KMS-11 (cell line): ENCODE data around the gene E4F1.
A peak's percentile ranks its signal among the peaks of the same experiment; 100 is the strongest.
"Not testable (repeated sequence)": the region's sequence is repeated elsewhere in the genome, so short reads cannot be mapped to it uniquely, and the experiment has no call there.

ENCODE experiments used
- H2AFZ ChIP-seq: fragments of 200-600 bp; sonication (generic); 2 replicates; pipeline ENCODE4 v1.6.1; 2016; ENCODE audit warnings: antibody characterized with exemption, mixed run types, low read depth
- H3K27ac ChIP-seq: fragments of 200-600 bp; sonication (generic); 2 replicates; pipeline ENCODE4 v1.6.1; 2016; ENCODE audit warnings: mild to moderate bottlenecking, mixed run types
- H3K27me3 ChIP-seq: fragments of 200-600 bp; sonication (generic); 2 replicates; pipeline ENCODE4 v1.6.1; 2017; ENCODE audit warnings: mild to moderate bottlenecking, low read depth, mixed run types, moderate library complexity; ENCODE audit not compliant: insufficient read depth
- H3K36me3 ChIP-seq: fragments of 200-600 bp; sonication (generic); 2 replicates; pipeline ENCODE4 v1.6.1; 2017; ENCODE audit warnings: mild to moderate bottlenecking, mixed run types; ENCODE audit not compliant: insufficient read depth
- H3K4me1 ChIP-seq: fragments of 200-600 bp; sonication (generic); 2 replicates; pipeline ENCODE4 v1.6.1; 2016; ENCODE audit warnings: mild to moderate bottlenecking, low read depth, mixed run types; ENCODE audit not compliant: poor library complexity, severe bottlenecking
- H3K4me2 ChIP-seq: fragments of 200-600 bp; sonication (generic); 2 replicates; pipeline ENCODE4 v1.7.0; 2016; ENCODE audit warnings: mild to moderate bottlenecking, mixed run types
- H3K4me3 ChIP-seq: fragments of 200-600 bp; sonication (generic); IDR thresholded peaks from 2 replicates; pipeline ENCODE4 v1.6.1; 2017; ENCODE audit warnings: low read depth, low read length, mixed read lengths; ENCODE audit not compliant: insufficient read depth
- H3K79me2 ChIP-seq: fragments of 200-600 bp; sonication (generic); 2 replicates; pipeline ENCODE4 v1.6.1; 2016; ENCODE audit warnings: low read depth, mixed run types; ENCODE audit not compliant: insufficient read depth
- H3K9ac ChIP-seq: fragments of 200-600 bp; sonication (generic); 2 replicates; pipeline ENCODE4 v1.6.1; 2016; ENCODE audit warnings: mild to moderate bottlenecking, mixed run types
- H4K20me1 ChIP-seq: fragments of 200-600 bp; sonication (generic); 2 replicates; pipeline ENCODE4 v1.6.1; 2016; ENCODE audit warnings: mild to moderate bottlenecking, mixed run types; ENCODE audit not compliant: insufficient read depth
- CTCF ChIP-seq: fragments of 200-600 bp; sonication (generic); conservative IDR thresholded peaks from 2 replicates; pipeline ENCODE4 v1.6.1; 2017; ENCODE audit warnings: low read depth, mild to moderate bottlenecking, antibody characterized with exemption, low read length, moderate library complexity, mixed read lengths

Gene E4F1

GRCh38 chr16:2199621-2200139 lies 23.7 kb upstream of the E4F1 start:
- no peak overlapping the region for H3K27ac ChIP-seq
- no peak overlapping the region for H2AFZ ChIP-seq
- H3K4me3 ChIP-seq: no peak overlapping the region
- TF ChIP-seq CTCF: no peak
- H3K4me1 ChIP-seq: peaks cover 4% of the 10 kb centered on the region
- H3K27me3 ChIP-seq: peaks cover 63% of the 10 kb centered on the region
- no peak overlapping the region for H3K4me2 ChIP-seq
- H3K79me2 ChIP-seq: no peaks in the 10 kb centered on the region
- no peaks in the 10 kb centered on the region for H3K36me3 ChIP-seq
- no peaks in the 10 kb centered on the region for H4K20me1 ChIP-seq
- H3K9ac ChIP-seq: no peak overlapping the region

- Histone ChIP-seq H3K4me2 (no peak overlapping the region), H4K20me1 (no peaks in the 10 kb centered on the region), H3K9ac (no peak overlapping the region), H3K4me3 (no peak overlapping the region), H2AFZ (no peak overlapping the region), H3K27ac (no peak overlapping the region), H3K4me1 (peaks cover 6% of the 10 kb centered on the region), H3K27me3 (peaks cover 56% of the 10 kb centered on the region), H3K79me2 (no peaks in the 10 kb centered on the region), H3K36me3 (no peaks in the 10 kb centered on the region)
- TF ChIP-seq CTCF: no peak
Measured at GRCh38 chr16:2200313-2200712, 23.1 kb upstream of the E4F1 start.

- H2AFZ ChIP-seq, H3K36me3 ChIP-seq, H3K79me2 ChIP-seq, H3K4me3 ChIP-seq, H4K20me1 ChIP-seq, H3K9ac ChIP-seq, H3K4me2 ChIP-seq, H3K27ac ChIP-seq: not testable (repeated sequence)
- Histone ChIP-seq H3K27me3 (peaks cover 35% of the 10 kb centered on the region; the same call in 1 of the 2 replicates), H3K4me1 (peaks cover 15% of the 10 kb centered on the region)
Measured at GRCh38 chr16:2203119-2203688, 20.2 kb upstream of the E4F1 start.

GRCh38 chr16:2204416-2205103 lies 18.8 kb upstream of the E4F1 start:
- peaks cover 7% of the 10 kb centered on the region for H3K79me2 ChIP-seq
- peak overlapping the region; percentile 87 for H3K9ac ChIP-seq
- peaks cover 22% of the 10 kb centered on the region; the same call in 1 of the 2 replicates for H3K27me3 ChIP-seq
- H3K4me3 ChIP-seq: no peak overlapping the region
- H3K36me3 ChIP-seq: no peaks in the 10 kb centered on the region
- peaks cover 15% of the 10 kb centered on the region for H3K4me1 ChIP-seq
- TF ChIP-seq CTCF: no peak
- H2AFZ ChIP-seq: peak overlapping the region; percentile 91
- peak overlapping the region; percentile 68 for H3K4me2 ChIP-seq
- H3K27ac ChIP-seq: peak overlapping the region; percentile 16; the same call in 1 of the 2 replicates
- H4K20me1 ChIP-seq: no peaks in the 10 kb centered on the region
